Thyroid gland (tissue), 4 donors: Measurements from ENCODE around the gene HYAL3.
A peak's percentile ranks its signal among the peaks of the same experiment; 100 is the strongest.

Experiments used
- CTCF ChIP-seq, 6 experiments: fragments of 200-600 bp in 3 of 6; fragments of 450-650 bp in 3 of 6; sonication (generic) in 3 of 6; IDR thresholded peaks; one replicate each; pipeline ENCODE4 v1.5.1; 2016 to 2019; ENCODE audit warnings: antibody characterized with exemption in 6 of 6, mild to moderate bottlenecking in 2 of 6, inconsistent platforms in 1 of 6, moderate library complexity in 1 of 6
- POLR2A ChIP-seq, 2 donors: fragments of 450-650 bp; IDR thresholded peaks; one replicate each; pipeline ENCODE4 v1.6.1; 2017; ENCODE audit warnings: antibody characterized with exemption in 2 of 2, mild to moderate bottlenecking in 2 of 2, moderate library complexity in 1 of 2

- no peak for TF ChIP-seq POLR2A (IDR thresholded peaks at IDR 0.05)
- TF ChIP-seq CTCF (IDR thresholded peaks at IDR 0.05) = peak in 4 of 6 experiments; percentile 18 to 49 (median 34)
Observed at GRCh38 chr3:50256978-50257890, 42.0 kb downstream of the HYAL3 start.
